Measurements from ENCODE around the gene SMIM35. TPM values are rescaled to one million over a fixed set of nuclear protein-coding genes. Genes with fewer than 3 reads are reported as not detected.

Gene SMIM35
- total and polyA plus RNA-seq, 2 of the 4 experiments (the other 2 are of a cell fraction): not detected

DNA sequence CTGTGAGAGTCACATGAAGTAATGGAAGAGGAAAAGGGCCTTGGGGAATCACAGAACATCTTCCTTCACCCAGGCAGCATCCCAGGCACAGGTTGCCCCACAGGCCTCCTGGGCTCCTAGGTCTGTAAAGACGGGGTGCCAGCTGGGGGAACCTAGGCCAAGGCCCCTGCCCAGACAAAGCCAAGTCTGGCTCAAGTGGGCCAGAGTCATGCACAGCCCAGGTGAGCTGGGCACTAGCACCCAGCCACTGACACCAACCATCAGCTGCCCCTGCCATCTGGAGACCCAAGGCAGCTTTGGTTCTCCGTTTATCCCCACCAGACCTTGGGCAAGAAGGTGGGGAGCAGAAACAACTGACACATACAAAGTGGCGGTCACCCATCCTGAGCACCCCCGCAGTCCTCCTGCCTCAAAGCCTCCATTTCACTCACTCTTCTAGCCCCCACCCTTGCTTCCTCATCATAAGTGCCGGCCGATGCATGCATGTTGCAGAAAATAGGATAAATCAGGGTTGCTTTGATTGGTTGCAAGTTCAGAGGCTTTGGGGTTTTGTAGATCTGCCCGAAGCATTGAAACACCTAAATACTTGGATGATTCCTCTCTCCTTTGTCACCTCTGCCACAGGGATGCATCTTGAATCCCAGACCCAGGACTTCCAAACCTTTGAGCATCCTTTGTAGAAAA is 36.4 kb downstream of the SMIM35 start:
- ATAC-seq (ENCODE audit: low read depth): no peak
- Histone ChIP-seq H3K4me3 (ENCODE audit: insufficient read depth, low read depth, low read length) (no peak overlapping the region), H3K4me2 (ENCODE audit: low read depth, low read length) (no peak overlapping the region), H2AFZ (replicated peaks; ENCODE audit: low read length, poor library complexity) (no peak overlapping the region), H3K9ac (ENCODE audit: low read depth, low read length) (no peak overlapping the region), H2BK5ac (ENCODE audit: low read depth, low read length, poor library complexity, severe bottlenecking) (no peak overlapping the region), H4K91ac (ENCODE audit: insufficient read depth, low read depth, low read length) (no peak overlapping the region), H3K79me1 (ENCODE audit: low read depth in 1 of 2, low read length in 2 of 2) (no peaks in the 10 kb centered on the region), H2BK15ac (ENCODE audit: low read depth, low read length) (no peak overlapping the region), H3K14ac (replicated peaks; ENCODE audit: low read depth, low read length) (no peak overlapping the region), H3K36me3 (ENCODE audit: control insufficient read depth, insufficient read depth, low read length) (no peaks in the 10 kb centered on the region), H2AK9ac (replicated peaks; ENCODE audit: low read depth, low read length, poor library complexity) (no peak overlapping the region), H2BK20ac (ENCODE audit: low read depth, low read length) (no peak overlapping the region), H3K4me1 (ENCODE audit: control insufficient read depth, insufficient read depth, low read length) (no peaks in the 10 kb centered on the region), H3K56ac (ENCODE audit: extremely low read depth, insufficient read depth, low read length) (no peak overlapping the region), H3K4ac (ENCODE audit: low read depth, low read length) (no peak overlapping the region), H3K27ac (ENCODE audit: insufficient read depth, low read length) (no peak overlapping the region), H2AK5ac (ENCODE audit: low read depth, low read length) (no peak overlapping the region), H3K9me1 (ENCODE audit: insufficient read depth, low read length) (no peaks in the 10 kb centered on the region), H4K8ac (ENCODE audit: low read depth in 2 of 2, low read length in 2 of 2) (no peak overlapping the region), H3K9me3 (ENCODE audit: control insufficient read depth, insufficient read depth, low read length) (no peaks in the 10 kb centered on the region), H3K27me3 (ENCODE audit: control insufficient read depth, insufficient read depth, low read length) (peaks cover 9% of the 10 kb centered on the region; the same call in 1 of the 2 replicates), H4K20me1 (ENCODE audit: insufficient read depth, low read length) (no peaks in the 10 kb centered on the region), H4K5ac (ENCODE audit: low read depth, low read length) (no peak overlapping the region), H3K18ac (ENCODE audit: low read depth, low read length) (no peak overlapping the region), H2BK120ac (ENCODE audit: low read depth, low read length) (no peak overlapping the region), H3K23ac (ENCODE audit: low read depth, low read length) (no peak overlapping the region)
- WGBS, 2 experiments (ENCODE audit: extremely low coverage in 2 of 2, insufficient read length in 1 of 2): 40% methylated on average over 1 of the region's 7 CpGs; no CpG with 5 or more reads in 1 of the 2 experiments
- no peak for TF ChIP-seq MXI1 (IDR thresholded peaks at IDR 0.05; ENCODE audit: borderline replicate concordance, low read depth, low read length)
- no peak for TF ChIP-seq POLR2A (IDR thresholded peaks at IDR 0.05; ENCODE audit: low read depth, low read length)
- no peak for TF ChIP-seq RAD21 (IDR thresholded peaks at IDR 0.05; ENCODE audit: low read length)
- no peak for TF ChIP-seq MAFK (IDR thresholded peaks at IDR 0.05; ENCODE audit: low read depth, low read length)
- TF ChIP-seq, protein P1, sequence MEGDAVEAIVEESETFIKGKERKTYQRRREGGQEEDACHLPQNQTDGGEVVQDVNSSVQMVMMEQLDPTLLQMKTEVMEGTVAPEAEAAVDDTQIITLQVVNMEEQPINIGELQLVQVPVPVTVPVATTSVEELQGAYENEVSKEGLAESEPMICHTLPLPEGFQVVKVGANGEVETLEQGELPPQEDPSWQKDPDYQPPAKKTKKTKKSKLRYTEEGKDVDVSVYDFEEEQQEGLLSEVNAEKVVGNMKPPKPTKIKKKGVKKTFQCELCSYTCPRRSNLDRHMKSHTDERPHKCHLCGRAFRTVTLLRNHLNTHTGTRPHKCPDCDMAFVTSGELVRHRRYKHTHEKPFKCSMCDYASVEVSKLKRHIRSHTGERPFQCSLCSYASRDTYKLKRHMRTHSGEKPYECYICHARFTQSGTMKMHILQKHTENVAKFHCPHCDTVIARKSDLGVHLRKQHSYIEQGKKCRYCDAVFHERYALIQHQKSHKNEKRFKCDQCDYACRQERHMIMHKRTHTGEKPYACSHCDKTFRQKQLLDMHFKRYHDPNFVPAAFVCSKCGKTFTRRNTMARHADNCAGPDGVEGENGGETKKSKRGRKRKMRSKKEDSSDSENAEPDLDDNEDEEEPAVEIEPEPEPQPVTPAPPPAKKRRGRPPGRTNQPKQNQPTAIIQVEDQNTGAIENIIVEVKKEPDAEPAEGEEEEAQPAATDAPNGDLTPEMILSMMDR (conservative IDR thresholded peaks at IDR 0.05; ENCODE audit: low read depth, low read length): no peak
- no peak for TF ChIP-seq BHLHE40 (IDR thresholded peaks at IDR 0.05; ENCODE audit: low read depth, low read length)
- TF ChIP-seq, protein P2, sequence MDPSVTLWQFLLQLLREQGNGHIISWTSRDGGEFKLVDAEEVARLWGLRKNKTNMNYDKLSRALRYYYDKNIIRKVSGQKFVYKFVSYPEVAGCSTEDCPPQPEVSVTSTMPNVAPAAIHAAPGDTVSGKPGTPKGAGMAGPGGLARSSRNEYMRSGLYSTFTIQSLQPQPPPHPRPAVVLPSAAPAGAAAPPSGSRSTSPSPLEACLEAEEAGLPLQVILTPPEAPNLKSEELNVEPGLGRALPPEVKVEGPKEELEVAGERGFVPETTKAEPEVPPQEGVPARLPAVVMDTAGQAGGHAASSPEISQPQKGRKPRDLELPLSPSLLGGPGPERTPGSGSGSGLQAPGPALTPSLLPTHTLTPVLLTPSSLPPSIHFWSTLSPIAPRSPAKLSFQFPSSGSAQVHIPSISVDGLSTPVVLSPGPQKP (IDR thresholded peaks at IDR 0.05; ENCODE audit: borderline replicate concordance, low read depth, low read length): no peak
- TF ChIP-seq SMC3 (IDR thresholded peaks at IDR 0.05; ENCODE audit: low read depth, low read length): no peak
- TF ChIP-seq NFE2L2 (IDR thresholded peaks at IDR 0.05; ENCODE audit: low read depth, low read length): no peak
- no peak for TF ChIP-seq RCOR1 (IDR thresholded peaks at IDR 0.05; ENCODE audit: insufficient replicate concordance, low read length)
- intact Hi-C loops (cut with micrococcal nuclease) (no loop called here), in situ Hi-C loops (cut with MboI; ENCODE audit: low sequenced_read_pairs) (no loop called here), dilution Hi-C loops (cut with HindIII; ENCODE audit: low sequenced_read_pairs, unreplicated experiment) (no loop called here)
- no peak for DNase-seq
- BruUV-seq (replicated peaks): no TSS peak
- POLR2A ChIA-PET (ENCODE audit: unreplicated experiment): no interaction called here
- CTCF ChIA-PET: no interaction called here
